RWPE2 (cell line): Measurements from ENCODE around the gene LHFPL3.
"Not testable (repeated sequence)": the region's sequence is repeated elsewhere in the genome, so short reads cannot be mapped to it uniquely, and the experiment has no call there.

Source experiments
- ATAC-seq: fragments of 200-7000 bp; cut with Tn5 transposase; 3 replicates; pipeline ENCODE4 v1.9.1; 2021; ENCODE audit warnings: low read depth
- DNase-seq: peaks from one replicate; pipeline ENCODE4 v3.0.0-alpha.2; 2020; ENCODE audit warnings: low spot score
- H3K27ac ChIP-seq: fragments of 450-650 bp; 2 replicates; pipeline ENCODE4 v1.5.1; 2017; ENCODE audit warnings: mild to moderate bottlenecking; ENCODE audit not compliant: poor library complexity, severe bottlenecking
- H3K27me3 ChIP-seq: fragments of 250-450 bp; sonication (Bioruptor Pico); 2 replicates; pipeline ENCODE4 v1.5.1; 2021; ENCODE audit warnings: mild to moderate bottlenecking, moderate library complexity; ENCODE audit not compliant: insufficient read depth, poor library complexity, severe bottlenecking
- H3K36me3 ChIP-seq: fragments of 250-450 bp; sonication (Bioruptor Pico); 2 replicates; pipeline ENCODE4 v1.5.1; 2020; ENCODE audit warnings: low read depth, mild to moderate bottlenecking, moderate library complexity
- H3K4me1 ChIP-seq: fragments of 250-450 bp; sonication (Bioruptor Pico); 2 replicates; pipeline ENCODE4 v1.5.1; 2021; ENCODE audit warnings: mild to moderate bottlenecking, moderate library complexity; ENCODE audit not compliant: insufficient read depth, poor library complexity, severe bottlenecking
- H3K4me3 ChIP-seq: fragments of 250-450 bp; sonication (Bioruptor Pico); 2 replicates; pipeline ENCODE4 v1.5.1; 2021; ENCODE audit warnings: mild to moderate bottlenecking, moderate library complexity; ENCODE audit not compliant: severe bottlenecking
- H3K9me3 ChIP-seq: fragments of 250-450 bp; sonication (Bioruptor Pico); 2 replicates; pipeline ENCODE4 v1.5.1; 2021; ENCODE audit warnings: mild to moderate bottlenecking, moderate library complexity; ENCODE audit not compliant: severe bottlenecking
- TF ChIP-seq, protein P1 (sequence below): fragments of 450-650 bp; IDR thresholded peaks from one replicate; pipeline ENCODE4 v1.5.1; 2017; ENCODE audit warnings: mild to moderate bottlenecking, moderate library complexity; ENCODE audit not compliant: poor library complexity, severe bottlenecking

The LHFPL3 gene

DNA sequence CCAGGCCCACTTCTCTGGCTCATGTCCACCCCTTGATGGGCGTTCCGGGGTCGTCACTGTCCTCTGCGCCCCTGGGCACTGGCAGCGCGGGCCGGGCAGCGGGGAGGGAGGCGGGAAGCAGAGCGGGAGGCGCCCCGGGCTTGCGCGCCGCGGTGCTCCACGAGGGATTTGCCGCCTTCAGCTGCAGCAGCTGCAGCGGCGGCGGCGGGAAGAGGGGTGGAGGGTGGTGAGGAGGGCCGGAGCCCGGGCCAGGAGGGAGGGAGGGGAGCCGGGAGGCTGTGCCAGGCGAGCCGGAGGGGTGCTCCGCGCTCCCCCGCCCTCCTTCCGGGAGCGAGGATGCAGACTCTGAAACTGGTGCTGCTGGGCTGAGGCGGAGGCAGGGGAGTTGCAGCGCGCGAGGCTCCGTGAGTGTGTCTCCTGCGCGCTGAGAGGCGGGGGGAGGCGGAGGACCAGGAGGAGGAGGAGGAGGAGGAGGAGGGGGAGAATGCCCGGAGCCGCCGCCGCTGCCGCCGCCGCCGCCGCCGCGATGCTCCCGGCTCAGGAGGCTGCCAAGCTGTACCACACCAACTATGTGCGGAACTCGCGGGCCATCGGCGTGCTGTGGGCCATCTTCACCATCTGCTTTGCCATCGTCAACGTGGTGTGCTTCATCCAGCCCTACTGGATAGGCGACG is at the start of gene LHFPL3:
Gene LHFPL3 (plus strand): TSS at position 308 of the 674 bp plus-strand sequence.
- Histone ChIP-seq H3K27me3 (peaks cover 78% of the 10 kb centered on the region), H3K4me3 (no peak within 1 kb of the TSS), H3K4me1 (no peaks in the 10 kb centered on the region), H3K9me3 (no peaks in the 10 kb centered on the region), H3K27ac (no peak within 1 kb of the TSS), H3K36me3 (no peaks in the 10 kb centered on the region)
- DNase-seq (no peak), ATAC-seq (peak; percentile 51)
- TF ChIP-seq, protein P1, sequence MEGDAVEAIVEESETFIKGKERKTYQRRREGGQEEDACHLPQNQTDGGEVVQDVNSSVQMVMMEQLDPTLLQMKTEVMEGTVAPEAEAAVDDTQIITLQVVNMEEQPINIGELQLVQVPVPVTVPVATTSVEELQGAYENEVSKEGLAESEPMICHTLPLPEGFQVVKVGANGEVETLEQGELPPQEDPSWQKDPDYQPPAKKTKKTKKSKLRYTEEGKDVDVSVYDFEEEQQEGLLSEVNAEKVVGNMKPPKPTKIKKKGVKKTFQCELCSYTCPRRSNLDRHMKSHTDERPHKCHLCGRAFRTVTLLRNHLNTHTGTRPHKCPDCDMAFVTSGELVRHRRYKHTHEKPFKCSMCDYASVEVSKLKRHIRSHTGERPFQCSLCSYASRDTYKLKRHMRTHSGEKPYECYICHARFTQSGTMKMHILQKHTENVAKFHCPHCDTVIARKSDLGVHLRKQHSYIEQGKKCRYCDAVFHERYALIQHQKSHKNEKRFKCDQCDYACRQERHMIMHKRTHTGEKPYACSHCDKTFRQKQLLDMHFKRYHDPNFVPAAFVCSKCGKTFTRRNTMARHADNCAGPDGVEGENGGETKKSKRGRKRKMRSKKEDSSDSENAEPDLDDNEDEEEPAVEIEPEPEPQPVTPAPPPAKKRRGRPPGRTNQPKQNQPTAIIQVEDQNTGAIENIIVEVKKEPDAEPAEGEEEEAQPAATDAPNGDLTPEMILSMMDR = no peak

GRCh38 chr7:104281685-104282084 is 46.7 kb upstream of the LHFPL3 start:
- not testable (repeated sequence) for H3K4me3 ChIP-seq, H3K27me3 ChIP-seq, DNase-seq, H3K9me3 ChIP-seq, H3K4me1 ChIP-seq, ATAC-seq, H3K27ac ChIP-seq, H3K36me3 ChIP-seq

- no peak for DNase-seq
- H3K4me3 ChIP-seq = no peak overlapping the region
- H3K27me3 ChIP-seq = peaks cover 4% of the 10 kb centered on the region
- H3K27ac ChIP-seq = no peak overlapping the region
- TF ChIP-seq, protein P1 = no peak
- no peaks in the 10 kb centered on the region for H3K9me3 ChIP-seq
- ATAC-seq = no peak
- no peaks in the 10 kb centered on the region for H3K4me1 ChIP-seq
- H3K36me3 ChIP-seq = no peaks in the 10 kb centered on the region
Measured at GRCh38 chr7:104286839-104287238, 41.6 kb upstream of the LHFPL3 start.

DNA sequence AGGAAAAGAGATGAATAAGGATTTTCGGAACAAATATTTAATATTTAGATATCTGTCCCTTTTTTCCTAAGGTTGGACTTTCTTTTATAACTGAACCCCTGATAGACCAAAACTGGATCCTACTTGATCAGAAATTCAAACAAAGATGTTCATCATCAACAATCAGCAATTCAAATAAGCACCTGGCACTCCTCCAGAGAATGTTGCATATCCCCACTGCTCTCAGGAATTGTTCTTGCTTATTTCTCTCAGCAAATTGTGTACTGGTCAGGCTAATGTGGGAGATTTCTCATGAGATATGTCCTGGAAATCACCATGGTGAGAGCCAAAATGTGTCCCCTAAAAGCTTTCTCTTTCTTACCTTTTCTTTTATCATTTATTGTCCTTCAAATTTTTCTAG is 40.3 kb upstream of the LHFPL3 start:
- DNase-seq (no peak), ATAC-seq (no peak)
- TF ChIP-seq, protein P1 = no peak
- Histone ChIP-seq H3K27ac (no peak overlapping the region), H3K9me3 (no peaks in the 10 kb centered on the region), H3K4me3 (no peak overlapping the region), H3K36me3 (no peaks in the 10 kb centered on the region), H3K4me1 (no peaks in the 10 kb centered on the region), H3K27me3 (peaks cover 7% of the 10 kb centered on the region)

DNA sequence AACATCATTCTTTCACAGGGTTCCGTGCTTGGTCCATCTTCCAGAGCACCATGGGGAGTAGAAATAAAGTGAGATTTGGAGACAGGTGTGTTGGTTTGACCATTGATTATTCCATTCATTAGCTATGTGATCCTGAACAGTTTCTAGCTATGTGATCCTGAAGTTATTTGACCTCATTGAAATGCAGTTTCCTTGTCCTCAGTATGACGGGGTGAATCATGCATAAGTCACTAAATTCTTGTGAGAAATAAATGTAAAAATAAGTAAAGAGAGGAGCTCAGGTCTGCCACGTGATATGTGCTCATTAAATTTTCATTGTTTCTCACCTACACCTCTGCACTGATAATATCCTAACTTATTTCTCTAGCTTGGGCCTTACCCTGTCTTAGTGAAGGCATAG is 34.1 kb upstream of the LHFPL3 start:
- TF ChIP-seq, protein P1 = no peak
- no peak for ATAC-seq

More for the DNA sequence above, 34.1 kb upstream of the LHFPL3 start:
- Histone ChIP-seq H3K4me3 (no peak overlapping the region), H3K27me3 (peaks cover 8% of the 10 kb centered on the region), H3K27ac (no peak overlapping the region), H3K9me3 (no peaks in the 10 kb centered on the region), H3K36me3 (no peaks in the 10 kb centered on the region), H3K4me1 (no peaks in the 10 kb centered on the region)
- DNase-seq = no peak
